HG03442 (cell line): Measurements from ENCODE around the gene GRXCR2.
A peak's percentile ranks its signal among the peaks of the same experiment; 100 is the strongest.
"Not testable (repeated sequence)": the region's sequence is repeated elsewhere in the genome, so short reads cannot be mapped to it uniquely, and the experiment has no call there.

Experiments used
- ATAC-seq: cut with Tn5 transposase; IDR thresholded peaks from one replicate; pipeline ENCODE4 v1.9.1; 2021; ENCODE audit warnings: mild to moderate bottlenecking, moderate library complexity; ENCODE audit not compliant: unreplicated experiment

GRXCR2 gene

DNA sequence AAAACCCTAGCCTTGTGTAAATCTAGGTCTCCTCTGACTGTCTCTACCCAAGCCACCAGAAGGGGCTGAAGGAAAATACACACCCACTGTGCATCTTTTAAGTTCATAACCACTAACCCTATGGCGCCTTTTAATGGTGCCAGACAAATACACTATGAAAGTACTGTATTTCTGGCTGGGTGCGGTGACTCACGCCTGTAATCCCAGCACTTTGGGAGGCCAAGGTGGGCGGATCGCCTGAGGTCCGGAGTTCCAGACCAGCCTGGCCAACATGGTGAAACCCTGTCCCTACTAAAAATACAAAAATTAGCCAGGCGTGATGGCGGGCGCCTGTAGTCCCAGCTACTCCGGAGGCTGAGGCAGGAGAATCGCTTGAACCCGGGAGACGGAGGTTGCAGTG is 36.6 kb downstream of the GRXCR2 start:
- ATAC-seq: not testable (repeated sequence)

DNA sequence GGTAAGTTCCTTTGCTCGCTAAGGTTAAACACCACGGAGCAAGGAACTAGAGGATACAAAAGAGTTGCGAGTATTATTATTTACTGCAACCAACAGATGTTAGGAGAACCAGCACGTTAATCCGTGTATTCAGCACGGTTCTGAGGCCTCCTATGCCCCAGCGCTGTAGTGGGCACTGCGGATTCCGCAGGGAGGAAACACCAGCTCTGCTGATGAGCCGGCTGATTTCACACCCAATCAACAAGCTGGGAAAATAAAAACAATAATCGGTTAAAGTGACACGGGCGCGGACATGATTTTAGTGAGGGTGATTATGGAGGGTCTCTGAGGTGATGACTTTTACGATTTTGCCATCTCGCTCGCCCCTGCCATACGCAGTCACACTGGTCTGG is 37.0 kb downstream of the GRXCR2 start:
- no peak for ATAC-seq

GRCh38 chr5:145834917-145835847 is 37.6 kb downstream of the GRXCR2 start, which contains the start of gene PRELID2:
TSS of gene PRELID2 (minus strand) at chr5:145835342. CDS start at chr5:145835251, 91 bp downstream.
- ATAC-seq: peak; percentile 81

- no peak for ATAC-seq
Measured at GRCh38 chr5:145834554-145834916, 38.3 kb downstream of the GRXCR2 start.

DNA sequence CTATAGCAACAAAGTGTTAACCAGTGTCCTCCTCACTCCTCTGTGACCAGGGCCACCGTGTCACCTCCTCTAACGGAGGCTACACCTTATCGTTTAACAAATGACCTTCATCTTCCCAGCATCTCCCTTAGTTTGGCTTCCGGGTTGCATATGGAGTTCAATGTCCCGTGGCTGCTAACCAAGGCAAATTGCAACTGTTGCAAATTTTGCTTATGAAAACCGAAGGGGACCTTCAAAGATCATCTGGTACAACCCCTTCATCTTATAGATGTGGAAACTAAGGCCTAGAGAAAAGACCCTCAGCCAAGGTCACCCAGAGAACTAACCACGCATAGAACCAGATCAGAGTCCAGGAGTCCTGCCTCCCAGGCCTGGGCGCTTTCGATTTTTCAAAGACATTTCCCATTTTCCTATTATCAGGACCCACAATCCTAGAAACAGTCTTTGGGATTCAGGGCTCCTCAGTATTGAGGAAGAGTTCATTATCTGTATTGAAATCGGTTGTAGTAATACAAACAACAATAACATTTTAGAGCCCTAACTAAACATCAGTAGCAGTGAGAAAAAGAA is 39.1 kb downstream of the GRXCR2 start:
- no peak for ATAC-seq

- ATAC-seq: no peak
Measured at GRCh38 chr5:145830594-145830993, 42.2 kb downstream of the GRXCR2 start.

GRCh38 chr5:145829708-145830361 is 43.0 kb downstream of the GRXCR2 start:
- ATAC-seq: no peak

DNA sequence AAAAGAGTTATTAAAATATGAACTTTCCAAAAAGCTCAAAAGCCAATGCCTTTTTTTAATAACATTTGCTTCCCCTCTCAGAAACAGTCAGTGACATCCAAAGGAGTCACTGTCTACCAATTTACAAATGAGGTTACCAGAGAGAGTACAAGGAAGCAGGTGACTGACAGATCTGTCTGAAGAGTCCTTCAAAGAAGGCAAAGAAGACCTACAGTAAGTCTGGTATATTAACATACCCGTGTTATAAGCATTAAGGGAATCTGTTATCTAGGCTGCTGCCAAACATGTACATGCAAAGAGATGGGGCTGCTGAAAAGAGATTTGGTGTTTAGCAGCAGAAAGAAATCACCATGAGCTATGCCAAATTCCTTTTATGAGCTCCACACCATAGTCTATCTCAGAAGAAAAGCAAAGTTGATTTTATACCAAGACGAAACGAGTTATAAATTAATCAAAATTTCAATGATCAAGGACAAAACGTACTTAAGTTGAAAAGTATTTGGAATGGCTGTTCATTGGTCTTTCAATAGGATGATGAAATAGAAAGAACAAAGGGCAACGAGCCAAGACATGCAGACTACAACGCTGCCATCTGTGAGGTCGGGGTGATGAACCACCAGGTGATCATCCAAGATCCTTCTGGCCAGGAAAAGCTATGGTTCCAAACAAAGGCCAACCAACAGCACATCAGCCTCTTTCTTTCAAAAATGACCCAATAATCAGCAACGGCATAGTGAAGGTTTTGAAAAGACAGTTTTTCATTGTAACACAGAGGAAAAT is 45.7 kb downstream of the GRXCR2 start:
- ATAC-seq: no peak

- ATAC-seq: no peak
Measured at GRCh38 chr5:145825751-145826180, 47.0 kb downstream of the GRXCR2 start.

- no peak for ATAC-seq
Measured at GRCh38 chr5:145824040-145824439, 48.8 kb downstream of the GRXCR2 start.

- ATAC-seq: no peak
Measured at GRCh38 chr5:145818604-145819003, 54.2 kb downstream of the GRXCR2 start.

- no peak for ATAC-seq
Measured at GRCh38 chr5:145812877-145813276, 59.9 kb downstream of the GRXCR2 start.

DNA sequence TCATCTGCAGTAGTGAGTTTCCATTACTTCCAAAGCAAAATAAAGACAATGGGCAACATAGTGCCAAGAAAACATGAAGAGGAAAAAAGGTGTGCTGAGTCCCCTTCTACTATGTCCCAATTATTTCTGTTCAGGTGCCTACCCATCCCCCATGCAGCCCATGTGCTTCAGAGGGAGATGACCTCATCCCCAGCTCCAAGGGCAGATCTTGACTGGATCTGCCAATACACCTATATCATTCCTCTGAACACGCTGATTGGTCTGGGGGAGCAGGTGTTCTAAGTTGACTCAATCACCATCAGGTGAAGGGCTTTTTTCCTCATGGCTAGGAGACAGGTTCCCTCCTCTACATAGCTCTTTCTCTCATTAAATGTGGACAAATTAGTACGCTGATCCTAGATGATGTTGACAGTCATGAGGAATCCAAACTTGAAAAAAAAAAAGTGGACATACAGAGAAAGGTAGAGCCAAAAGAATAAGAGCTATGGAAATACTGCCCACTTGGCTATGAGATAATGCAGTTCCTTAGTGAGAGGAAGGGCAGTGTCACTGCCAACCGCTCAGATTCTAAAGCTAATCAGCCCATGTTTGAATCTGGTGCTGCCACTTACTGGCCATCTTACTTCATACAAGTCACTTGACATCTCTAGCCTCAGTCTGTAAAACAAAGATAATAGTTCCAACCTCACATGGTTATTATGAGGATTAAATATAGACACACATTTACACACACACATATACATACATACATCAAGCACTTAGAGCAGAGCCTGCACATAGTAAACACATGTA is 60.8 kb downstream of the GRXCR2 start:
- no peak for ATAC-seq
